HG03108 (cell line): ENCODE data around the gene RAD51B.

Source experiments
- ATAC-seq: cut with Tn5 transposase; IDR thresholded peaks from one replicate; pipeline ENCODE4 v1.9.1; 2021; ENCODE audit warnings: moderate library complexity; ENCODE audit not compliant: unreplicated experiment

RAD51B gene

DNA sequence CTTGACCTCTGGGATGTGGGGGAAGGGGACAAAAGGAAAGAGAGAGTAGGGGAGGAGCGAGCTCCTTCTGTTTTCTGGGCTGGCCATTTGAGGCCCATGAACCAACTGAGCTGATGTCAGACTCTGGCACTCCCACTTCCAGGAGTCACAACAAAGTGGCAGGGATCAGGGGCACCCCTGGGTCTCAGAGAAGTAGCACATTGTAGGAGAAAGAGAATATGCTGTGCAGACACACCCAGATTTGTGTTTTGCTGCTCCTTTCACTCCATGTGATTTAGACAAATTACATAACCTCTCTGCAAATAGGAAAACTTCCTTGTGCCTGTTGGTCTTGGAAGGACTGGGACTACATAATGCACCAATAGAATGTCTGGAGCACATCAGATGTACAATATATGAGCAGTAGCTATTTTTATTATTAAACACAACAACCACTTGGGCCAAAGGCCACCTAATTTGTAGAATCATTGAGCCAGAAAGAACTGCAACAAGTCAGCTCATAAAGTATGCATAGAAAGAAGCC is 707.8 kb downstream of the RAD51B start:
- ATAC-seq: no peak

DNA sequence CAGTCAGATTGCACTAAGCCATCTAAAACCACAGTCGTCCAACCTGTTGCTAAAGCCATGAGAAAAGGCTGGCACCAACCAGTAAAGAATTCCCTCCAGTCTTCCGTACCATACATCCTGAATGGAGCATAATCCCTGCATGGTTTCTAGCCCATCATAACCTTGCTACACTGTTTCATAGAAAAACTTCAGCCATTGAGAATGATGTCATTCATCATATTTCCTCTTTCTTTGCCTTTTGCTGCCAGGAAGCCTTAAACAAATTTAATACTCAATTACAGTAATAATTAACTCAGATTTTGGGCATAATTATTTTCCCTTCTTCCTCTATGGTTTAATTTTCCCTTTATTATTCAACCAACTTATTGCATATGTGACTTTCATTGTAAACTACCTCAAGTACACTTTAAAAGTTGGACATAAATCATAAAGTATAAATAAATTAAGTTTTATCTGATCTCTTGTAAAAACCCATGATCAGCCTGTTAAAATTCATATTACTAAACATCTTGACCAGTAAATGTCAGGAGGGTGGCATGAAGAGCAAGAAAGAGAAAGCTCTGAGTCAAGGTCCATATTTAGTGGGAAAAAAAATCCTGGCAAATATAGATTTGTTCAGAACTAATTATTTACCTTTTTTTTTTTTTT is 708.6 kb downstream of the RAD51B start:
- no peak for ATAC-seq

DNA sequence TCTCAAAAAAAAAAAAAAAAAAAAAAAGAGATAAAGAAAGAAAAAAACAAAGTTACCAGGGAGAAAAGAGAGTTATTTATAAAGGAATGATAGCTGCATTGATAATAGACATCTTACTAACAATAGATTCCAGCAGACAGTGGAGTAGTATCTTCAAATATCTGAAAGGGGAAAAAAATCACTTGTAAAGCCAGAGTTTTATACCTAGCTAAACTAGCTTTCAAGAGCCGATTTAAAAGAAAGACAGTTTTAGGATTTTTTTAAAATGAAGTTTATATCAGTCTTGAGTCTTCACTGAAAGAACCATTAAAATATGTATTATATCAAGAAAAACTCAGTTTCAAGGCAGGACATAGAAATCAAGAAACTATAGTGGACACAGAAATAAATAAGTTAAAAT is 710.9 kb downstream of the RAD51B start:
- no peak for ATAC-seq

DNA sequence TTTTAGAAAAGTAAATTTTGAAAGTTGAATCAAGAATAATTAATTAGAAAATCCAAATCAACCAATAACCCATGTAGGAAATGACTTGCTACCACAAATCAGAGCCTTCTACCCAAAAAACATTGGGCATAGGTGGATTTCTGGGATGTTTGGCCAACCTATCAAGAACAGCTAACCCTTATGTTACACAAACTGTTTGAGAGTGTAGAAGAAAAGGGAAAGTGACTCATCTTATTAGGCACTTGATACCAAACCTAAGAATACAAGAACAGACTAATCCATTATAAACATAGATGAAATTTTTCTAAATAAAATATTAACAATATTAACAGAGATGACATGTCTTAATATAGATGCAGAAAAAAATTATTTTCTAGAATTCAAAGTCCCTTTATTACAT is 712.9 kb downstream of the RAD51B start:
- ATAC-seq: no peak

DNA sequence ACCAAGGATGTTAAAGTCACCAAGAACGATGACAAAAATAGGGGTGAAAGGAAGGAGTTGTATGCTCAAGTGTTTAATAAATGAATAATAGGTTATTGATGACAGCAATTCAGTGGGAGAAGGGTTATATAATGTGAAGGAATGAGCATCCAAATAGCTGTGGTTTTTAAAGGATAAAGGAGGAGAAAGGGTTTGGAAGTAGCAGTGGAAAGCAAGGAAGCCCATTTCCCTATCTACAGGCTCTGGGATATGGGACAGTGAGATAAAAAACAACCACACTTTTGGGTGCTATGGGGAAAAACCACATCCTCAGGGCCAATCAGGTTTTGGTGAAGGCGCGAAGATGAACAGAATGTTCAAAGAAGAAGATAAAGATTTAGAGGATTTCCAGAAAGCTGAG is 714.7 kb downstream of the RAD51B start:
- no peak for ATAC-seq

DNA sequence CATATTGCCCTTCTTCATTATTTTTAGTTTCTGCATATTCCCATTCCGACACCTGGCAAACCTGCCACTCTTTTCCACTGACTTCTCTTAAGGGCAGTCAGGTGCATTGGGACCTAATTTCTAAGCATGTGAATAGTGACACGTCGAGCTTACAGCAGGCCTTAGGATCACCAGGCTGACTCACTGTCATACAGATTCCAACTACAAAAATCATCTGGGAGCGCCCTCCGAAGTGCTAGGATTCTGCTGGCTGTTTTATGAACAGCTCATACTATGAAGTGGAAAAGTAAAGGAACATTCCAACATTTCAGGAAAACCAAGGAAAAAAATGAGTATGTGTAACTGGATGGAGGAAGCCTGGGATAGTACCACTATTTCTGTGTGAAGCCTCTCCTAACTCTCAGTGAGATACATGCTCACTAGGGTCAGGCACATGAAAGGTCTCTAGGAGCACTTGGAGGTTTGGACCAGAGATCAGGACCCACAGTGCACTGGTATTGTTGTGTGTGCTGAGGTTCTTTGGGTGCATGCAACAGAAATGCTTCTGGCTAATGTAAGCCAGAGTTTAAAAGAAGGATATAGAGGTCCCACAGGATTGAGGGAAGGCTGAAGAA is 715.9 kb downstream of the RAD51B start:
- no peak for ATAC-seq

DNA sequence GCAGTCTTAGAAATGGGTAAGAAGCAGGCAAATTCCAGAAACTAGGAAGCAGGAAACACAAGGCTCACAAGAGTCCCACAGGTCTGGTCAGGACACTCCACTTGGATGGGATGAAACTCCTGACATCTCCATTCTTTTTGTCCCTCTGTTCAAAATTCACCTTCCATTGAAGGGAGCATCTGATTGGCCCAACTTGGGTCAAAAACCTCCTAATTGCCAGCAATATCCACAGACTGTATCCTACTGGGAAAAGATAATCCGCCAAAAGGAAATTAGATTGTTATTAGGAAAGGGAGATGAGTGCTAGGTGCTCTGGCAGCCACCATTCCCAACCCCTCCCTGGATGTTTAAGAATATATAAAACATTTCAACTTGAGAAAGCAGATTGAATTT is 716.4 kb downstream of the RAD51B start:
- no peak for ATAC-seq

DNA sequence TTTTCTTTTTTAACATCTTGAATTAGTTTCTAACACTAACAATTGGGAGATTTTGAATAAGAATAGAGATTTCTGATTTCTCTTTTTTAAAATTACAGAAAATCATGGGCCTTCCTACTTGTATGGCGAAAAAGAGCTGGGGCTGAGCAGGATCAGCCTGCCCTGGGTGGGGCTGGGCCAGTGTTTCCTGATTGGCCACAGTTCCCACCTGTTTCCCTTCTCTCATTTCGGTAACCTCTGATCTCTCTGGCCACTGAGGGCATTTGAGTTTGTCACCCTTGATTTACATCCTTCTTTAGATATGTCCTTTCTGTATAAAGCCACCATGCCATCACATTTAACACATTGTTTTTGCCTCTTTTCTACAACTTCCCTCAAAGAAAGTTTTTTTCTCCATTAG is 719.1 kb downstream of the RAD51B start:
- ATAC-seq: no peak

DNA sequence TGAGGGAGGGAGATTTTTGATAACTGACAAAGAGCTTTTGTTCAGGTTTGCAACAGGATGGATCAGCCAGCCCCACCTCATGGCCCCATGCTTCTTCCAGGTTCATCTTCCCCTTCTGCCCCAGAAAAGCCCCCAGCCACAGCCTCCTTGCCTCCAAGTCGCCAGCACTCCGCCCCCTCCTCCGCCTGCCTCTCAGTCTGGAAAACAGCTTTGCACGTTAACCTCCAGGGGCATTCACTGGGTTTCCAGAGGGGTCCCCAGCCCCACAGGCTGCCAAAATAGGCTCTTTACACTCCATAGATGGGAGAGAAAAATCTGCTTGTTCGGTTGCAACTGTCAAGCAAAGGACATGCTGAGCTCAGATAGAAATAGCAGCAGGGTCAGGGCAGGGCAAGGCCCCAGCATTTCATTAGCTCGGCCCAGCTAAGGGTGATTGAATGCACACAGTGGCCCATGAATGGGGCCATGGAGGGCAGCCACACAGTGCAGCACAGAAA is 719.7 kb downstream of the RAD51B start:
- ATAC-seq: no peak

DNA sequence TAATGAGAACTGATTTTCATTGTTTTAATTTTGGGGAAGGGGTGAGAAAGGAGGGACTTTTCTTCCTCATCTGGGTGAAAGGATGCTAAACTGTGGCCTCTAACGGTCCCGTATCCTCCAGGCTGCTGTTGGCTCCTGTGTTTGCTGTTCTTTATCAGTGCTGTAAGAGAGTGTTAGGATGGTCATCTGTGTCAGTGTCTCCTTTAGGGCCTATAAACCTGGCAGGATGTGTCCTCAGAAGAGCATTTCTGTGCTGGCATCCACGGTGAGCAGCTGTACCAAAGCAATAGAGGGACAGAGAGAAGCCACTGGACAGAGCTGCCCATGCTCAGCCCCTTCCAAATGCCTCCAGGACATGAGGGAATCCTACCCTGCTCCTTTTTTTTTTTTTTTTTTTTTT is 720.2 kb downstream of the RAD51B start:
- ATAC-seq: no peak

DNA sequence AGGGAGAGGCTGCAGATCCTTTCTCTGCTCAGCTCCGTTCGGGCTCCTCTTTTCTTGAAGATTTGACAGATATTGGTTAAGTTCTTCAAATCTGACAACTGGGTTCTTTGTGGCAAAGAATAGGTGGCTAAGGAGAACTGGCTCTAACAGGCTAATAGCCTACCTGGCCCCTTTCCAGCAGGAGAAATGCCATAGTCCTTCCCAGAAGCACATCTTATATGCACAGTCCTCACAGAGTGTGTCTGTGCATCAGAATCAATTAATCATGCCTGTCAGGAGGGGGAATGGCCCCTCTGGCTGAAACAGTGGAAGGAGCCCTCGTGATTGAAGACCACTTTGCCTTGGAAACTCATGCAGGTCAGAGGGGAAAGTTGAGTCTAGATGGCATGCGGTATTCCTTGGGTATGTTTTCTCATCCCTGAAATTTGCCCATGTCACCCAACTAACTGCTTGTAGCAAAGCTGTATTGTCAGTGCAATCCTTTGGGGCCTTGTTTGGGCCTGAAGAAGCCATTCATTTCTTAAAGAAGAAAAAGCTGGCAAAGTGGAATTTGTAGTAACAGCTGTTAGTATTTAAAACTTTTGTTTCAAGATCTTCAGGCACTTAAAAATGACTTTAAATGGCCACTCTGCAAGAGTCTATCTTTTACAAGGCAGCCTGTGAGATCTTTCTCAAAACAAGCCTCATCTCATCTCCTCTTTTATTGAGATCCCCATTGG is 721.8 kb downstream of the RAD51B start:
- ATAC-seq: no peak

DNA sequence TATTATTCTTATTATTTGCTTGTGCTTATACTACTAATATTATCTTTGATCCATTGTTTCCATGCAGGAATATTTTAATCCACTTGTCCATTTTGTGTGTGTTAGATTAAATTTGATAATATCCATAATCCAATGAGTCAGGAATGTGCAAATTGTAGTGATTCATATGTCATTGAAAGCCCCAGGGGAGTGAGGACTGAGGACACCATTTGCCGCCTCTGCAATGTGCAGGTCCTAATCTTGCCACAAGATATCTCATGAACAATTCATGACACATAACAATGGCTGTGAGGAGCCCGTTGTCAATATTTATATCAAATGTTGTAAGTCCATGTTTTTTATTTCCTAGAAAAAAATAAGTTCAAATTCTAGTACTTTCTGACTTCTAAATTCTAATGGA is 722.8 kb downstream of the RAD51B start:
- no peak for ATAC-seq

DNA sequence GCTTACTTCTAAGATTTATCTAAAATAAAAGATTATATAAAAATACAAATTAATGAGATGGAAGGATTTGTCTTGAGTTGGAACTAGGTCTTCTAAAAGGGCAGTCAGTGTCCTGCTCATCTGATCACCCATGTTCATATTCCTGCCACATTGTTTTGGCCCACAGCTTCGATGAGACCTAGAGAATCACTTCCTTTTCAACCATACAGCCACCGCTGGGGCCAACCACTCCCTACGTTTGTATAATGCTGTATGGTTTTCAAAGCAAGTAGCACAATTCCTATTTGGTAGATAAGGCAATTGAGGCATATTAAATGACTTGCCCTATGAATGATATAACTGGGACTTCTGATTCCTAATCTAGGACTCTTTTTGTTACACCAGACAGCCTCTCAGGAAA is 723.9 kb downstream of the RAD51B start:
- no peak for ATAC-seq

DNA sequence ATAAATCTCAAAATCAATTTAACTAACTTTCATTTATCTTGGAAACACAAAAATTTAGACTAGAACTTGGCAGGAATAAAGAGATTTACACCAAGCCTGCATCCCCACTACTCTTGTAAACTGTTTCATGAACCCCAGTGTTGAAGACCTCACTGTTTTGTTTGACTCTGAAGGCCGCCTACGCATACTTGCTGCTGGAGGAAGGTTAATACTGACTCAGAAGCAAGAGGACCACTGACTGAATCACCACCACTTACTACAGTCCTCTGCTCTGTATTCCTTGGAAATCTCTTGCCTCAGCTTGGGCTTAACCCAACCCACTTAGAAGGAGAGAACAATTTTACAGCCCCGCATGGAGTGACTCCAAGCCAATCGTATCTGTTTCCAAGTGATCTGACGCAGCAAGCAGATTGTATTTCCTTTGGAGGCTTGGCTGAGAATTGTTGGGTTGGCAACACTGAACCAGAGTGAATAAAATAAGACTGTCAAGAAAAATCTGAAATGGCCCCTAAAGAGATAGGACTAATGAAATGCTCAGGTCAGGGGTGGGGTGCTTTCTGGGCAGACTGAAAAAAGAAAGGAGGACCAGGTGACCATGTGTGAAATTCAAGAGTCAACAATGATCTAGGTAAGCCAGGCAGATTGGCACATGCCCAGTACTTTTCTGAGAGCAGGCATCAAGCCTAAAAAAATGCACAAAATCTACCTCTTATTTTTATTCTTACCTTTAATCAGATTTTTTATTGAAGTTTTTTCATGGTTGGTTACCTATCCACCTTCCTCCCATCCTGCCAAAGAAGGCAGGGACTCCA is 724.7 kb downstream of the RAD51B start:
- no peak for ATAC-seq

DNA sequence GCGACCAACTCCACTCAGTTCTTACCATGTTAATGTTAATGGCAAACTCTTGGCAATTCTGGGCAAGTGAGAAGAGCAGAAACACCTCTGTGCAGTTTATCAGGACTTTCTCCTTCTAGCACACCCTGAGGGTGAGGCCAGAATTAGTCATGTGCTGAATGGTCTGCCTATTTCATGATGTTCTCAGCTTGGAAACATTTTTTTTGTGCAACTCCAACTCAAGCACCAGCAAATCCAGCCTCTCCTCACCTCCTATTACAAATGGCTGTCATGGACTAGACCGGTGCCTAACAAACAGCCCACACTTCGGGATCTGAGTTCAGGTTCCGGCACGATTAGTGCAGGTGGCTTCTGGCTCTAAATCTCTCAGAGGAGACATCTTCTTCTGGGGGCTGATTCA is 727.3 kb downstream of the RAD51B start:
- ATAC-seq: no peak

DNA sequence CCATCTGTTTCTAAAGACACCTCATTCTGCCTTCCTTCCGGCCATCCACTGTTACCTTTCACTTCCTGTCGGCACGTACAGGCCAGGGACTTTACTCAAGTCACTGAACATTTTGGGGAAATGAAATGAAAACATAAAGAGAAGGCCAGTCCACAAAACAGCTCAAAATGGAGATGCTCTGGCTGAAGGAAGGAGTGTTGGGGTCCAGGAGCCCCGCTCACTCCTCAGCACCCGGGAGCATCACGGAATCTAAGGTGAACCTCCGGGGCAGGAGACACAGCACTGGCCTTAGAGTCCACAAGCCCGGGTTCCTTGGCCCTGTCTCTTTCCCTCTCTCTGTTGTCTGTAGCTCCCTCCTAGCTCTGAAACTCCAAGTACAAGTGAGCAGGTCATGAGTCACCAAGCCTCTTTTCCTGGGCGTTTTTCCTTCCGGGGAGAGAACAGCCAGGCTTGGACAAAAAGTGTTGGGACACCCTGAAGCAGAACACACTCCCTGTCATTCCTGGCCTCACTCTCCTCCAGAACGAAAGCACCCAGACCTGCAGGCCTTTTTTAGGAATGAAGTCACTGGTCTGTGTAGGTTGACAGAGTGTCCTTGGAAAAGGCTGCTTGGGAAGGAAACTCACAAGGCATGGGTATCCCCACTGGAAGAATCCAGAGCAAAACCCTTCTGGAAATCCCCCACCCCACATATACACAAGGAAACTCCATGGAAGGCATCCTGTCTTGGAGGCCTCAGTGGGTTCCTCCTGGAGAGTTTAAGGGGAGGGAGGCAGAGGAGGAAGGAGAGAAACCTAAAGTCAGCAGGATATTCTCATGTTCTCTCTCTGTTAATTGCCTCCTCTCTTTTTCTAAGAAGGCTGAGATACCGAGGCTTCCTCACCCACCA is 728.0 kb downstream of the RAD51B start:
- no peak for ATAC-seq

DNA sequence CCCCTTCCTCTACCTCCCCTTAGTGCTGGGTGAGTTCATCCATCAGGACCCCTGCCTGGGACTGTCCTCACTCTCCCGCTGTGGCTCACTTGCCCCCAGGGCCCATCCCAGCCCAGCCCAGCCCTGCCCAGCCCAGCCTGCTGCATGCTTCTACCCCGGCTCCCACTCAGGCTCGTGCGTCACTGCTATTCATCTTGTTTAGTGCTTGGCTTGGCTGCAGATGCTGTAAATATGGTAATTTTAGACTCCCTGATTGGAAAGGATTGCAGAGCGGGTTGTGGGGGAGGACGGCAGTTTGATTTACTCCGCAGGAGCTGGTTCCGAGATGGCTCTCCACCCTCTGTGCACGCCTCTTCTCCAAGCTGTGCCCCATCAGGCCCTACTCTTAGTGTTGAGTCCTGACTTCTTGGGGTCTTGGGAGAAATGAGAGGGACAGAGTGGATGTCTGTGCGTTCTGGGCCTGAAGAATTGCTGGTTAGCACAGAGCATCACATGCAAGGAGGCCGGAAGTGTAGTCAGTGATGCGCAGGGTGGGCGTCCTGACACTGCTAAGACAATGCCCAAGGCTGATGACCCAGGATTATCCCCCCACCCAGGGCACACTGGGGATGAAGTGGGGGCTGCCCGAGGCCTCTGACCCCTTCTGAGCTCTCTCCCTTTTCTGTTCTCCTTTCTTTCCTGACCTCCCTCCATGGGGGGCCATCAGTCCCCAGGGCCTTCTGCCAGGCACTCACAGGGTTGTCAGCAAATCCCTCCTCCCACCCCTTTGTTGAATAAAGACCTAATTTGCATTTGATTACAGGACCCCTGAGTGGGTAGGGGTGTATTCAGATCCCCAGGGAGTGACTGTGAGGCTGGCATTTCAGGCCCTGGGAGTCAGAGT is 728.9 kb downstream of the RAD51B start:
- no peak for ATAC-seq

DNA sequence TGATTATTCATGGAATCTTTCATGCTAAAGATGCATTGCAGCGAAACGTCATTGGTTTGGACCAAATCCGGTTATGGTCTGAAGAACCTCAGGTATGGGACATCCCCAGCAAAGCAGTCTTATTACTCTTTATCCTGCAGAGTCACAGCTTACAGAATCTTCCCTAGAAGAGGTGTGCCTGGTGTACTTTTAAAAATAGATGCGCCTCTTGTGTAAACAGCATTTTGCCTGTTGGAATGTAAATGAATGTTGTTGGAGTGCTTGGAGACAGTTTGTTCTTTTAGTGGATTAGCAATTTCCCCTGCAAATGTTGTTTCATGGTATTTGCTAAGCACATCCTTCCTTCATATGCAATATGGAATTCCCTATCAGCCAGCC is 730.7 kb downstream of the RAD51B start:
- ATAC-seq: no peak

DNA sequence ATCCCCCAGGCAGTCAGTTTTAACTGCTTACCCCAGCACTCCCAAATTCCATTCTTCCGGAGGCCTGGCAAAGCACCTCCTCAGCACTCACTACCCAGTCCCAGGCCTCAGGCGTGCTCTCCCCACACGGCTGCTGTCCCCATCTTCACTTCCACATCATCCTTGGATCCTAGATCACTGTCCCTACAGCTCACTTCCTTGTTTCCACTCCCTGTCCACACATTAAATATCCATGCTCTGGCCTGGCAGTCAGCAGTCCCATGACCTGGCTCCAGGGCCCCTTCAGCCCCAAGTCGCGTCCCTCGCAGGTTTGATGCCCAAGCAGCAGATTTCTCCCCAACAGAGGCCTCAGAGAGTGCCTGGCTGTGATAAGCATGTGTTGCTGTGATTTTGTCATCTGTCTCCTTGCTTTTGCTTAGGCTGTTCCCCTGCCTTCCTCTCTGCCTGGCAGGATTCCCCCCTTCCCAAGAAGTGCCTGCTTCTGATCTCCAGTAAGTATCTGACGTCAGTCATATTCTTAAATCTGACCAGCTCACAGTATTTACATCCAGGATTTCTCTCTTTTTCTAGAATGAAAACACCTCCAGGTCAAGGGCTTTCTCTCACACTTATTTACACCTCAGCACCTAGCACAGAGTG is 731.6 kb downstream of the RAD51B start:
- ATAC-seq: no peak
